A673 (cell line): Measurements from ENCODE around the gene PSME4.

ENCODE experiments used
- CTCF ChIP-seq: fragments of 300-800, 200-600 bp; sonication (generic); conservative IDR thresholded peaks from 2 replicates; pipeline ENCODE4 v1.5.1; 2017; ENCODE audit warnings: low read depth, mild to moderate bottlenecking, antibody characterized with exemption, low read length, moderate library complexity, mixed read lengths
- EZH2 ChIP-seq: fragments of 200-600 bp; sonication (generic); IDR thresholded peaks from 2 replicates; pipeline ENCODE4 v1.6.1; 2017; ENCODE audit warnings: borderline replicate concordance, low read depth, mild to moderate bottlenecking, mixed read lengths, antibody characterized with exemption, low read length; ENCODE audit not compliant: poor library complexity, severe bottlenecking

- no peak for TF ChIP-seq EZH2
- no peak for TF ChIP-seq CTCF
These were observed 116.1 kb downstream of the PSME4 start for GRCh38 chr2:53854678-53855077.
